Esophagus muscularis mucosa (tissue), 3 donors: ENCODE measurements around the gene TMEM120B.

Source experiments
- POLR2A ChIP-seq: fragments of 450-650 bp; IDR thresholded peaks from one replicate; pipeline ENCODE4 v1.6.1; 2017; ENCODE audit warnings: antibody characterized with exemption, moderate library complexity, mild to moderate bottlenecking, low read depth
- POLR2AphosphoS5 ChIP-seq, 2 donors: sonication (generic); formaldehyde crosslinking; IDR thresholded peaks; one replicate each; pipeline ENCODE4 v1.6.1; 2017; ENCODE audit warnings: antibody characterized with exemption in 2 of 2
- TF ChIP-seq, protein P1 (sequence below), 3 experiments: fragments of 200-600 bp in 2 of 3; fragments of 450-650 bp in 1 of 3; sonication (generic) in 2 of 3; IDR thresholded peaks; one replicate each; pipeline ENCODE4 v1.5.1; 2017 to 2019; ENCODE audit warnings: antibody characterized with exemption in 3 of 3, mild to moderate bottlenecking in 2 of 3, moderate library complexity in 1 of 3

- TF ChIP-seq POLR2AphosphoS5 (IDR thresholded peaks at IDR 0.05), result no peak
- TF ChIP-seq, protein P1, sequence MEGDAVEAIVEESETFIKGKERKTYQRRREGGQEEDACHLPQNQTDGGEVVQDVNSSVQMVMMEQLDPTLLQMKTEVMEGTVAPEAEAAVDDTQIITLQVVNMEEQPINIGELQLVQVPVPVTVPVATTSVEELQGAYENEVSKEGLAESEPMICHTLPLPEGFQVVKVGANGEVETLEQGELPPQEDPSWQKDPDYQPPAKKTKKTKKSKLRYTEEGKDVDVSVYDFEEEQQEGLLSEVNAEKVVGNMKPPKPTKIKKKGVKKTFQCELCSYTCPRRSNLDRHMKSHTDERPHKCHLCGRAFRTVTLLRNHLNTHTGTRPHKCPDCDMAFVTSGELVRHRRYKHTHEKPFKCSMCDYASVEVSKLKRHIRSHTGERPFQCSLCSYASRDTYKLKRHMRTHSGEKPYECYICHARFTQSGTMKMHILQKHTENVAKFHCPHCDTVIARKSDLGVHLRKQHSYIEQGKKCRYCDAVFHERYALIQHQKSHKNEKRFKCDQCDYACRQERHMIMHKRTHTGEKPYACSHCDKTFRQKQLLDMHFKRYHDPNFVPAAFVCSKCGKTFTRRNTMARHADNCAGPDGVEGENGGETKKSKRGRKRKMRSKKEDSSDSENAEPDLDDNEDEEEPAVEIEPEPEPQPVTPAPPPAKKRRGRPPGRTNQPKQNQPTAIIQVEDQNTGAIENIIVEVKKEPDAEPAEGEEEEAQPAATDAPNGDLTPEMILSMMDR (IDR thresholded peaks at IDR 0.05), result no peak
- TF ChIP-seq POLR2A, result no peak
These were observed 39.3 kb downstream of the TMEM120B start for GRCh38 chr12:121751749-121752351.
